ENCODE measurements around the gene ZMIZ1.
"Not testable (repeated sequence)": the region's sequence is repeated elsewhere in the genome, so short reads cannot be mapped to it uniquely, and the experiment has no call there.

Gene ZMIZ1

DNA sequence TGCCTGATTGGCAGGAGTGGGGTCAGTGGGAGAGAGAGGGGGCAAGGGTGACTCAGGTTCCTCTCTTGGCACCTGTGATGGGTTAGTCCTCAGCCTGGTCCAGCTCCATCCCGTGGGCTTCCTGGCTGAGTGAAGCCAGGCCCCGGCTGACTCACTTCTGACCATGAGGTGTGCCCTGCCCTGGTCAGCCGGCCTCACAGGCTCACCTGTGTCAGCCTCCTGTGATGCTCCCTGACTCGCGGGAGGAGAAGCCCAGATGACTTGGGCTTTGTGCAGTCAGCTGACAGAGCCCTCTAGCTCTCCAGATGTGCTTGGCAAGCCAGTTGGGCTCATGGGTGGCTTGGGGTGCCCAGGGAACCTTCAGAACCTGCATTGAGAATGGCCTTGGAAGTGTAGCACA is 262.5 kb downstream of the ZMIZ1 start:
- no peak for TF ChIP-seq ZFX (IDR thresholded peaks at IDR 0.05)
- TF ChIP-seq, protein P1, sequence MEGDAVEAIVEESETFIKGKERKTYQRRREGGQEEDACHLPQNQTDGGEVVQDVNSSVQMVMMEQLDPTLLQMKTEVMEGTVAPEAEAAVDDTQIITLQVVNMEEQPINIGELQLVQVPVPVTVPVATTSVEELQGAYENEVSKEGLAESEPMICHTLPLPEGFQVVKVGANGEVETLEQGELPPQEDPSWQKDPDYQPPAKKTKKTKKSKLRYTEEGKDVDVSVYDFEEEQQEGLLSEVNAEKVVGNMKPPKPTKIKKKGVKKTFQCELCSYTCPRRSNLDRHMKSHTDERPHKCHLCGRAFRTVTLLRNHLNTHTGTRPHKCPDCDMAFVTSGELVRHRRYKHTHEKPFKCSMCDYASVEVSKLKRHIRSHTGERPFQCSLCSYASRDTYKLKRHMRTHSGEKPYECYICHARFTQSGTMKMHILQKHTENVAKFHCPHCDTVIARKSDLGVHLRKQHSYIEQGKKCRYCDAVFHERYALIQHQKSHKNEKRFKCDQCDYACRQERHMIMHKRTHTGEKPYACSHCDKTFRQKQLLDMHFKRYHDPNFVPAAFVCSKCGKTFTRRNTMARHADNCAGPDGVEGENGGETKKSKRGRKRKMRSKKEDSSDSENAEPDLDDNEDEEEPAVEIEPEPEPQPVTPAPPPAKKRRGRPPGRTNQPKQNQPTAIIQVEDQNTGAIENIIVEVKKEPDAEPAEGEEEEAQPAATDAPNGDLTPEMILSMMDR (conservative IDR thresholded peaks at IDR 0.05): no peak

DNA sequence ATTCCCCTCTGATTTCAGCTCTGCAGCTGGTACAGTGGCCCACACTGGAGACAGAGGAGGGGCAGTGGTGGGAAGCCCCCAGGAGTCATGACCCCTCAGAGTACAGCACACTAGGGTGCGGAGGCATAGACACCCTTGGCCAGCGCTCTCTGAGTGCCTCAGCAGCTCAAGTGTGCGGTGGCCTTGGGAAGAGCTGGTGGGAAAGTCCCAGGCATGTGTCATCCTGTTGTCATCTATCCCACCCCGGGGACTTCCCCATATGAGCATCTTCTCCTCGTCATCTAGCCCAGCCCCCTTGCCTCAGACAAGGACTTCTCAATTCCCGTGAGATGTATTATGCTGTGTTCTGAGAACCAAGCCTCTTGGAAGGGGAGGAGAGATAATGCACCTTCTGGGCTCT is 262.9 kb downstream of the ZMIZ1 start:
- H3K27ac ChIP-seq: no peak overlapping the region

More for the DNA sequence above, 262.5 kb downstream of the ZMIZ1 start:
- no peak overlapping the region for H3K27ac ChIP-seq

DNA sequence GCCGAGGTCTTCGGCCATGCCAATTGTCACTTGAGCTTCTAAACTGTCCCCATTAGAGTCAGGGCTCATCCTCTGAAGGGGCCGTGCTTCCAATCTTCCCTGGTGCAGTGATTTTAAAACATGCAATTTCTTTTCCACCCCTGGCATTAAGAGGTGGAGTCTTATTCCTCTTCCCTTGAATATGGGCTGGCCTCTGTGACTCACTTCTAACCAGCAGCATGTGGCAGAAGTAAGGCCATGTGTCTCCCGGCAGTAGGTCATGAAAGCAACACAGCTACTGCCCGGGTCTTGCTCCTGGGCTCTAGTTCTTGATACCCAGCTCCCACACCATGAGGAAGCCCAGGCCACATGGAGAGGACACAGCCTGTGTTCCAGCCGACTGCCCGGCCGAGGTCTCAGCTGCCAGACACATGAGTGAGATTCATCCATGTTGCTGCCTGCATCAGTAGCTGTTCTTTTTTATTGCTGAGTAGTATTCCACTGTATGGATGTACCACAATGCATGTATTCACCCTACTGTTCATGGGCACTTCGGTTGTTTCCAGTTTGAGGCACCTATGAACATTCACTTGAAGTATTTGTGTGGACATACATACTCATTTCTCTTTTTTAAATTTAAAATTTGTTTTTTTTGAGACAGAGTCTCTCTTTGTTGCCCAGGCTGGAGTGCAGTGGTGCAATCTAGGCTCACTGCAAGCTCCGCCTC is 264.0 kb downstream of the ZMIZ1 start:
- H3K27ac ChIP-seq: not testable (repeated sequence)

More for the DNA sequence above, 262.9 kb downstream of the ZMIZ1 start:
- TF ChIP-seq, protein P1 (conservative IDR thresholded peaks at IDR 0.05): no peak
- no peak for TF ChIP-seq ZFX (IDR thresholded peaks at IDR 0.05)

DNA sequence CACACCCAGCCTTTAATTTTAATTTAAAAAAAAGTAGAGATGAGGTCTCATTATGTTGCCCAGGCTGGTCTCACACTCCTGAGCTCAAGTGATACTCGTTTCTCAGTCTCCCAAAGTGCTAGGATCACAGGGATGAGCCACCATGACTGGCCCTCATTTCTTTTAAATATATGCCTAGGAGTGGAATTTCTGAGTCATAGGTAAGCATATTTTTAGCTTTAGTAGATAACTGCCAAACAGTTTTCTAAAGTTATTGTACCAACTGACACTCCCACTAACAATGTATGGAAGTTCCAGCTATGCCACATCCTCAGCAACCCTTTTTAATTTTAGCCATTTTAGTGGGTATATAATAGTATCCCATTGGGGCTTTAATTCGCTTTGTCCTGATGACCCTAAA is 264.7 kb downstream of the ZMIZ1 start:
- H3K27ac ChIP-seq: no peak overlapping the region
- TF ChIP-seq ZFX (IDR thresholded peaks at IDR 0.05): no peak
- TF ChIP-seq, protein P1 (conservative IDR thresholded peaks at IDR 0.05): no peak

DNA sequence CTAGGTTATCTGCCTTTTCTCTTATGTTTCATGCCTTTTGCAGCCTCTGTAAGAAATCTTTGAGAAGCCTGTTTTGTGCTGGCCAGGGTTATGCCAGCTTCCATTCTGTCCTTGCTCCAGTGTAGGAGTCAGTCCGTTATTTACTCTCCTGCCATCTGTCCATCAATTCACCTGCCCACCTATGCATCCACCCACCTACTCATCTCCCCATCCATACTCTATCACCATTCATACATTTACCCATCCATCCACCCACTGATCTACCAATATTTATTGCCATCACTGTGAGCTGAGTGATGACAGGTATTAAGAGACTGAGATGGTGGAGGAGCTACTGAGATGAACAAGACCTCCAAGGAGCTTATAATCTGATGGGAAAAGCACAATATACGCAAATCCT is 265.8 kb downstream of the ZMIZ1 start:
- H3K27ac ChIP-seq: no peak overlapping the region
- TF ChIP-seq, protein P1 (conservative IDR thresholded peaks at IDR 0.05): no peak

DNA sequence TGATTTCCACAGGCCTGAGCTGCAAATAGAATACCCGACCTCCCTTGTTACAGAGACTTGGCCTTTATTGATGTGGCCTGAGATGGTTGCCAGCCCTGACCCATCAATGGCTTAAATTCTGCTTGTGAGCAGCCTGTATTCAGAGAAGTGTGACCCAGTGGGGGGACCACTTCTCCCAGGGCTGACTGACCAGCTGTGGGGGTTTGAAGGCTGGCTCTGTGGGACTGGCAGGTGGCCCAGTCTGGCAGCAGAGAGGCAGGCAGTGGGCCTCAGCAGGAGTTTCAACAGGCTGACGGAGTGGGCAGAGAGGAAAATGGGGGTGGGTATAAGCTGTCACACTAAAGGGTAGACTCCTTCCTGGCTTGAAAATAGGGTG is 266.3 kb downstream of the ZMIZ1 start:
- TF ChIP-seq, protein P1 (conservative IDR thresholded peaks at IDR 0.05): no peak
- TF ChIP-seq ZFX (IDR thresholded peaks at IDR 0.05): no peak
- no peak overlapping the region for H3K27ac ChIP-seq

DNA sequence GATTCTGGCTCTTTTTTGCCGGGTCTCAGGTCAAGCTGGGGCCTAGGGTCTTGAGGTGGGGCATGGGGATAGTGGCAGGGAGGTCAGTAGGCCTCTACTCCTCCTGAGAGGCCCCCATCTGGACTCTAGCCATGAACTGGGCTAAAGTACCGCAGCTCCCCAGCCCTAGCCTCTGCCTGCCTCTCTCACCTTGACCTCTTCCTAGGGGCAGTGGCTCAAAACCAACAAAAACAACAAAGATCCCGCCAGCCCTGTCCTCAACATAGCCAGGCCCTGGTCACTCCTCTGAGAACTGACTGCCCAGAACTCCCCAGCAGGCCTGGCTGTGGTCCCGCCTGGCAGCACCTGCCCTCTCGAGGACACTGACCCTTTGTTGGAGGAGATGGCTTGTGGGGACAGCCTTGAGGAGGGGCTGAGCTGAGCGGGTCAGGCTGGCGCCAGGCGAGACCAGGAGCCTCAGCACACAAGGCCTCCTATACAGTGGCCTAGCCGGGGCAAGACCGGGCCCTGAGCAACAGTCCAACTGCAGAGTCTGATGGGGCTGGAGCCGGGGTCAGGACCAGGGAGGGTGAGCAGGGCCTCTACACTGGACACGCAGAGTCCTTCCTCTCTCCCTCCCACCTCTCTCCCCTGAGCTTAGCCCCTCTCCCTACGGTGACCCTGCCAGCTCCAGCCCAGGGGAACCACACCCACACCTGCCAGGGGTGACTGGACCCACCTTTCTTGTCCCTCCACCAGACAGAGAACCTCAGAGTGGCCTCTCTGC is 266.9 kb downstream of the ZMIZ1 start:
- TF ChIP-seq, protein P1 (conservative IDR thresholded peaks at IDR 0.05): no peak
- TF ChIP-seq ZFX (IDR thresholded peaks at IDR 0.05): no peak
- H3K27ac ChIP-seq: no peak overlapping the region
